WTC11 (cell line): ENCODE measurements around the gene SMAD3.

Experiments used
- ATF1 ChIP-seq: sonication (generic); formaldehyde crosslinking; IDR thresholded peaks from 2 replicates; pipeline ENCODE4 v1.8.1; 2023; ENCODE audit warnings: mild to moderate bottlenecking, moderate library complexity, missing genetic modification reagents
- CREB1 ChIP-seq: sonication (generic); formaldehyde crosslinking; IDR thresholded peaks from 2 replicates; pipeline ENCODE4 v1.8.0; 2023; ENCODE audit warnings: mild to moderate bottlenecking, missing genetic modification reagents
- CTCF ChIP-seq: fragments of 200-600 bp; IDR thresholded peaks from 2 replicates; pipeline ENCODE4 v1.8.0; 2022; ENCODE audit warnings: antibody characterized with exemption
- ETV6 ChIP-seq: sonication (generic); formaldehyde crosslinking; IDR thresholded peaks from 2 replicates; pipeline ENCODE4 v1.8.1; 2022; ENCODE audit warnings: mild to moderate bottlenecking, missing genetic modification reagents
- IRF2 ChIP-seq: sonication (generic); formaldehyde crosslinking; IDR thresholded peaks from 2 replicates; pipeline ENCODE4 v1.8.0; 2022; ENCODE audit warnings: low read depth, missing genetic modification reagents, borderline replicate concordance
- KAT7 ChIP-seq: sonication (generic); formaldehyde crosslinking; IDR thresholded peaks from 2 replicates; pipeline ENCODE4 v1.8.1; 2023; ENCODE audit warnings: missing genetic modification reagents, mild to moderate bottlenecking, borderline replicate concordance
- PREB ChIP-seq: sonication (generic); formaldehyde crosslinking; IDR thresholded peaks from 2 replicates; pipeline ENCODE4 v1.8.1; 2022; ENCODE audit warnings: mild to moderate bottlenecking, missing genetic modification reagents, moderate library complexity, borderline replicate concordance
- RELA ChIP-seq: sonication (generic); formaldehyde crosslinking; IDR thresholded peaks from 2 replicates; pipeline ENCODE4 v1.8.1; 2022; ENCODE audit warnings: missing genetic modification reagents, mild to moderate bottlenecking, borderline replicate concordance
- TEAD4 ChIP-seq: sonication (generic); formaldehyde crosslinking; IDR thresholded peaks from 2 replicates; pipeline ENCODE4 v1.8.0; 2022; ENCODE audit warnings: mild to moderate bottlenecking, missing genetic modification reagents
- USF2 ChIP-seq: sonication (generic); formaldehyde crosslinking; IDR thresholded peaks from 2 replicates; pipeline ENCODE4 v1.8.1; 2023; ENCODE audit warnings: mild to moderate bottlenecking, missing genetic modification reagents, moderate library complexity
- TF ChIP-seq, protein P1 (sequence below): sonication (generic); formaldehyde crosslinking; IDR thresholded peaks from 2 replicates; pipeline ENCODE4 v1.8.1; 2022; ENCODE audit warnings: low read depth, missing genetic modification reagents, borderline replicate concordance
- TF ChIP-seq, protein P2 (sequence below): fragments of 250-450 bp; sonication (Bioruptor Pico); IDR thresholded peaks from 2 replicates; pipeline ENCODE4 v2.1.2; 2022; ENCODE audit warnings: mild to moderate bottlenecking, moderate library complexity

GRCh38 chr15:67042551-67043142, 22.8 kb upstream of the SMAD3 start:
- TF ChIP-seq CREB1 (CRISPR knock-in tag) (no peak), USF2 (no peak), CTCF (no peak), RELA (CRISPR knock-in tag) (no peak), KAT7 (no peak), PREB (CRISPR knock-in tag) (no peak), ATF1 (no peak), IRF2 (CRISPR knock-in tag) (no peak), ETV6 (CRISPR knock-in tag) (no peak), TEAD4 (no peak)
- TF ChIP-seq, protein P1, sequence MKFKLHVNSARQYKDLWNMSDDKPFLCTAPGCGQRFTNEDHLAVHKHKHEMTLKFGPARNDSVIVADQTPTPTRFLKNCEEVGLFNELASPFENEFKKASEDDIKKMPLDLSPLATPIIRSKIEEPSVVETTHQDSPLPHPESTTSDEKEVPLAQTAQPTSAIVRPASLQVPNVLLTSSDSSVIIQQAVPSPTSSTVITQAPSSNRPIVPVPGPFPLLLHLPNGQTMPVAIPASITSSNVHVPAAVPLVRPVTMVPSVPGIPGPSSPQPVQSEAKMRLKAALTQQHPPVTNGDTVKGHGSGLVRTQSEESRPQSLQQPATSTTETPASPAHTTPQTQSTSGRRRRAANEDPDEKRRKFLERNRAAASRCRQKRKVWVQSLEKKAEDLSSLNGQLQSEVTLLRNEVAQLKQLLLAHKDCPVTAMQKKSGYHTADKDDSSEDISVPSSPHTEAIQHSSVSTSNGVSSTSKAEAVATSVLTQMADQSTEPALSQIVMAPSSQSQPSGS (CRISPR knock-in tag): no peak
- TF ChIP-seq, protein P2, sequence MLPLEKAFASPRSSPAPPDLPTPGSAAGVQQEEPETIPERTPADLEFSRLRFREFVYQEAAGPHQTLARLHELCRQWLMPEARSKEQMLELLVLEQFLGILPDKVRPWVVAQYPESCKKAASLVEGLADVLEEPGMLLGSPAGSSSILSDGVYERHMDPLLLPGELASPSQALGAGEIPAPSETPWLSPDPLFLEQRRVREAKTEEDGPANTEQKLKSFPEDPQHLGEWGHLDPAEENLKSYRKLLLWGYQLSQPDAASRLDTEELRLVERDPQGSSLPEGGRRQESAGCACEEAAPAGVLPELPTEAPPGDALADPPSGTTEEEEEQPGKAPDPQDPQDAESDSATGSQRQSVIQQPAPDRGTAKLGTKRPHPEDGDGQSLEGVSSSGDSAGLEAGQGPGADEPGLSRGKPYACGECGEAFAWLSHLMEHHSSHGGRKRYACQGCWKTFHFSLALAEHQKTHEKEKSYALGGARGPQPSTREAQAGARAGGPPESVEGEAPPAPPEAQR: no peak
